GOT3 (cell line): Measurements from ENCODE around the gene MTA1.

Experiments
- DNase-seq: peaks from one replicate; lab custom pipeline; 2025; ENCODE audit warnings: mixed read lengths; lab: John Stamatoyannopoulos, UW

The MTA1 gene

GRCh38 chr14:105498430-105499255, 79.0 kb downstream of the MTA1 start:
- DNase-seq: no peak

DNA sequence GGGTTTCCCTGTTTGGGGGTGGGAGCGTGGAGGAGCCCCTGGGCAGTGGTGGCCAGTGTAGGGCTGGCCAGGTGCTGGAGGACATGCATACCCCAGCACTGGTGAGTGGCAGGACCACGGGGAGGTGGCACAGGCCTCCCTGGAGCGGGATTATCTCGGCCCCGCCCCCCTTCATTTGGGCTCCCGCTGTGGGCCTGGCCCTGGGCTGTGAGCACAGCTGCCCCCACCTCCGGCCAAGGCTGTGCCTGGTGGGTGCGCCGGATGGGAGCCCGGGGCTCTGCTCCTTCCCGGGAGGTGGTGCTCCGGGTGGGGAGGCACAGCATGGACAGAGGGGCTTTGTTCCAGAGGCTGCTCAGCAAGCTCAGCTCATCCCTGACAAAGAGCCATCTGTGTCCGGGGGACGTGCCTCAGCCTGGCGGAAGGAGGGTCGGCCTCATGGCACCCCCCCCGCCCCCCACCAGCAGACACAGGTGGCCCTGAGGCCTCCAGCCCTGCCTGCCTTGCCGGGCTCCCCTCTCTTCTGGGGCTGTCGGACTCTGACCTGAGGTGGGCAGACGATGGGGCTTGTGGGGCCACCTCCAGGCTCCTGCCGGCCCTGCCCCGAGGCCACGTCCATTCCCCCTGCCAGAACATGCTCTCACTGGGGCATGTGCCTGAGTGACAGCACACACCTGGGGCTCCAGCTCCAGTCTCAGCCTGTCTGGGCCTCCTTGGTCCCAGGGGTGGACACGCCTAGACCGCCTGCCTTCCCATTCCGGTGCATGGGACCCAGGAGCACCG, 79.8 kb downstream of the MTA1 start:
- no peak for DNase-seq

- DNase-seq: no peak
These were observed 80.6 kb downstream of the MTA1 start for GRCh38 chr14:105500036-105500725.

DNA sequence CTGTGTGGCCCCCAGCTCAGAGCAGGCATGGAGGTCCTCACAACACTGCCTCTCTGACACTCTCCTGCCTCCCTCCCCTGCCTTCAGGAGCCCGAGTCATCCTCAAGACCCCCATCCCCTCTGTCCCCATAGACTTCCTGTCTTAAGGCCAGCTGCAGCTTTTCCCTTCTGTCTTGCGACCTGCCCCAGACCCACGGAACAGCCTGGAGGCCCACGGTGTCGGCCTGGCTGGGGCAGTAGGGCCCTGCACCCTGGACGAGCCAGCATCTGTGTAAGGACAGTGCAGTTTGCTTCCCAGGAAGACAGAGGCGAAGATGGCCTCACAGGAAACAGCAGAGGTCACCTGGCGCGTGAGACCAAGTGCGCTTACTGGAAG, 81.1 kb downstream of the MTA1 start:
- DNase-seq: no peak

DNA sequence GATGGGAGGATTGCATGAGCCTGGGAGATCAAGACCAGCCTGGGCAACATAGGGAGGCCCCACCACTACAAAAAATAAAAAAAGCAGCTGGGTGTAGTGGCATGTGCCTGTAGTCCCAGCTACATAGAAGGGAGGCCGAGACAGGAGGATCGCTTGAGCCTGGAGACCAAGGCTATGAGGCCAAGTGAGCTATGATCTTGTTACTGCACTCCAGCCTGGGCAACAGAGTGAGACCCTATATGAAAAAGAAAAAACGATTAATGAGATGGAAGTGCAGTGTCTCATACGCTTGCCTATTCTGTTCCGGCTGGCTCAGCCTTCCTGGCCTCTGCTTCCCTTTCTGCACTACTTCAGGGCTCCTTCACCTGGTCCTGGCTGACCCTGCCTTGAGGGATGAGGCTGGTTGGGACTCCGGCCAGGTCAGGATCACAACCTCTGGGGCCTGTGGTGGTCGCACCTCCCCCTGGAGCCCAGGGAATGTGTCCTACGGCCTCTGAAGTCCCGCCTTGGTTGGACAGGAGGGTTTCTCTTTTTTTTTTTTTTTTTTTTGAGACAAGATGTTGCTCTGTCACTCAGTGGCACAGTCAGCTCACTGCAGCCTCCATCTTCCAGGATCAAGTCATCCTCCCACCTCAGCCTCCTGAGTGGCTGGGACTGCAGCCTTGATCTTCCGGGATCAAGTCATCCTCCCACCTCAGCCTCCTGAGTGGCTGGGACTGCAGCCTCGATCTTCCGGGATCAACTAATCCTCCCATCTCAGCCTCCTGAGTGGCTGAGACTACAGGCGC, 82.1 kb downstream of the MTA1 start:
- DNase-seq: no peak

GRCh38 chr14:105502446-105503295, 83.0 kb downstream of the MTA1 start:
- no peak for DNase-seq

GRCh38 chr14:105503296-105503640, 83.6 kb downstream of the MTA1 start:
- DNase-seq: no peak

DNA sequence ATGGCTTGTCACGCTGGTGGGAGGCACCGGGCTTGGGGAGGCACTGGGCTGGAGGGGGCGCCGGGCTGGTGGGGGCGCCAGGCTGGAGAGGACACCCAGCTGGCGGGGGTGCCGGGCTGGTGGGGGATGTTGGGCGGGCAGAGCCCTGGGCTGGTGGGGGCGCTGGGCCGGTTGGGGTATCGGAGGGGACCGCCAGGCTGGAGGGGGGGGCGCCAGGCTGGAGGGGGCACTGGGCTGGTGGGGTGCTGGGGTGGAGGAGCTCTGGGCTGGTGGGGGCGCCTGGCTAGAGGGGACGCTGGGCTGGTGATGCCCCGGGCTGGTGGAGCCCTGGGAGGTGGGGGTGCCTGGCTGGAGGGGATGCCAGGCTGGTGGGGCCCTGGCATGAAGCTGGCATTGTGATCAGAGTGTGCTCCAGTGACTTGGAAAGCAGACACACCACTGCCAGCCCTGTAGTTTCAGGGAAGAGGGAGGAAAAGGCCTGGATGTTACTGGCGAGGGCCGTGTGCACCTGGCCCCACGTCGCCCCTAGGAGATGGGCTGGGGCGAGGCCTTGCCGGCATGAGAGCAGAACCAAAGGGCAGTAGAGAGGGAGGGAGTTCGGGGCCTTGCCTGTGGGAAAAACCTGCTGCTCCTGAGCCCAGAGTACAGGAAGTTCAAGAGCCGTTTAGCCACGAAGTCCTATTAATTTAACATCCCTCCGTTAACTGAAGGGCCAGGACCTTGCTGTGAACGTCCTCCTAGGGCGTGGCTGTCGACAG, 84.5 kb downstream of the MTA1 start:
- no peak for DNase-seq

DNA sequence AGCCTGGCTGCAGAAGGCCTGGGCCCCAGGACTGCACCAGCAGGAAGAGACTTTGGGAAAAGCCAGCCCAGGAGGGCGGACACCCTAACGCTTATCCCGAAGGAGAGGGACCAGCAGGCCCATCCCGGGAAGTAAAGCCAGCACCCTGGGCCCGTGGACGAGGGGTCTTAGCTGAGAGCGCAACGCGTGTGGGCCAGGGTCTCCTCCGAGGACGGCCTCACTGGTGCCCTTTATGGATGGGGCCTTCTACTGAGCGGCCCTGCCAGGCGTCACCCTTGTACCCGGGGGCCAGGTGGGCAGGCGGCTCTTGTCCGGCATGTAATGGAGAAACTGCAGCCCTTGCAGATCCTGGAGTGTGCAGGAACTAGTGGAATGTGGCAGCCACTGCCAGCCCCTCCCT, 85.5 kb downstream of the MTA1 start:
- DNase-seq: no peak

GRCh38 chr14:105507247-105507646, 87.6 kb downstream of the MTA1 start:
- no peak for DNase-seq

GRCh38 chr14:105508069-105508468, 88.4 kb downstream of the MTA1 start:
- no peak for DNase-seq

DNA sequence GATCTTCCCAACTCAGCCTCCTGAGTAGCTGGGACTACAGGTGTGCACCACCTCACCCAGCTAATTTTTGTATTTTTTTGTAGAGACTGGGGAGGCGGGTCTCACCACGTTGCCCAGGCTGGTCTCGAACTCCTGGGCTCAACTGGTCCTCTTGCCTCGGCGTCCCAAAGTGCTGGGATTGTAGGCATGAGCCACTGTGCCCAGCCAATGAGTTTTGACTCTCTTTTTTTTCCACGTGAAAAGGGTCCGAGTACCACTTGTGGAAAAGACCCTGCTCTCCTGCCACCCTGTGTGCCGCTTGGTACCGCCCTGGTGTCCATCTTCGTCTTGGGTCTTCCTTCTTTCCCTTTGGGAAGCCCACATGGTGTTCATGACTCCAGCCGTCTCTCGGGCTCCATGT, 89.0 kb downstream of the MTA1 start:
- DNase-seq: no peak

- no peak for DNase-seq
These were observed 97.5 kb downstream of the MTA1 start for GRCh38 chr14:105517096-105517495.

DNA sequence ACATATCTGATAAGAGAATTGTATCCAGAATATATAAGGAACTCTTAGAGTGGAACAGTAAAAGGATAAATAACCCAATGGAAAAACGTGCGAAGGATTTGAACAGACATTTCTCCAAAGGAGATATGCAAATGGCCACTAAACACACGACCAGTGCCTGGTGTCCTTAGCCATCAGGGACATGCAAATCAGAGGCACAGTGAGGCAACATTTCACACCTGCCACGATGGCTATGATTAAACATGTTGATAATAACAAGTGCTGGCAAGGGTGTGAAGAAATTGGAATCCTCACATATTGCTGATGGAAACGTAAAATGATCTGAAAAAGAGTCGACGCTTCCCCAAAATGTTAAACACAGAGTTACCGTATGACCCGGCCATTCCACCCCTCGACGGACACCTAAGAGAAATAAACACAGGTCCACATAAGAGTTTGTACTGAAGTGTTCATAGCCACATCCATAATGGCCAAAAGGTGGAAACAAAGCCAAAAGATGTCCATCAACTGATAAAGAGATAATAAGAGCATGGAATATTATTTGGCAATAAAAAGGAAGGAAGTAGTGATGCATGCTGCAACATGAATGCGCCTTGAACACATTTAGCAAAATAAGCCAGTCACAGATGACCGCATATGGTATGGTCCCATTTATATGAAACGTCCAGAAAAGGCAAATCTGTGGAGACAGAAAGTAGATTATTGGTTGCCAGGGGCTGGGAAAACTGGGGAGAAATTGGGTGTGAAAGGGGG, 100.5 kb downstream of the MTA1 start:
- DNase-seq: no peak
